Glutamatergic neuron (in vitro differentiated cells): ENCODE measurements around the gene RMDN2. TPM values are rescaled to one million over a fixed set of nuclear protein-coding genes. Genes with fewer than 3 reads are reported as not detected.

ENCODE experiments used
- DNase-seq: peaks from one replicate; pipeline ENCODE4 v3.0.0; 2022
- H3K27ac Mint-ChIP-seq: one replicate; pipeline ENCODE4 v1.8.0; 2020; ENCODE audit warnings: mild to moderate bottlenecking, mixed read lengths, inconsistent platforms; ENCODE audit not compliant: unreplicated experiment
- H3K27me3 Mint-ChIP-seq: one replicate; pipeline ENCODE4 v1.8.0; 2020; ENCODE audit warnings: mild to moderate bottlenecking, moderate library complexity, mixed read lengths, inconsistent platforms; ENCODE audit not compliant: unreplicated experiment
- H3K36me3 Mint-ChIP-seq: one replicate; pipeline ENCODE4 v1.8.0; 2020; ENCODE audit warnings: mild to moderate bottlenecking, mixed read lengths, inconsistent platforms; ENCODE audit not compliant: unreplicated experiment
- H3K4me1 Mint-ChIP-seq: one replicate; pipeline ENCODE4 v1.8.0; 2020; ENCODE audit warnings: mild to moderate bottlenecking, low read depth, mixed read lengths, inconsistent platforms; ENCODE audit not compliant: unreplicated experiment
- H3K4me3 Mint-ChIP-seq: one replicate; pipeline ENCODE4 v1.8.0; 2020; ENCODE audit warnings: mild to moderate bottlenecking, mixed read lengths, inconsistent platforms; ENCODE audit not compliant: unreplicated experiment
- H3K9me3 Mint-ChIP-seq: one replicate; pipeline ENCODE4 v1.8.0; 2020; ENCODE audit warnings: mild to moderate bottlenecking, moderate library complexity, mixed read lengths, inconsistent platforms; ENCODE audit not compliant: unreplicated experiment
- CTCF ChIP-seq: fragments of 200-600 bp; sonication (generic); IDR thresholded peaks from one replicate; pipeline ENCODE4 v1.5.0; 2021; ENCODE audit not compliant: partially characterized antibody, unreplicated experiment
- long read RNA-seq: library from polyadenylated mRNA; unstranded; transcript quantifications from one replicate; pipeline ENCODE4 v2.0.0, GENCODE V29; 2020; ENCODE audit not compliant: unreplicated experiment
- total RNA-seq: library from RNA; stranded (reverse); fragmentation: NEBNext Ultra II Directional; extraction: Animal tissue kit (Norgen Biotek cat#: 25700); gene quantifications from one replicate; pipeline ENCODE4 v1.2.1, GENCODE V29; 2021; ENCODE audit not compliant: unreplicated experiment

RMDN2 gene
- 5.5 TPM for total RNA-seq
- long read RNA-seq, result 0 reads

GRCh38 chr2:37925063-37925897, at the start of gene RMDN2:
Gene RMDN2 (plus strand): TSS chr2:37925287. CDS start chr2:37929278, 3,991 bp downstream.
- DNase-seq, result peak; percentile 96
- Mint-ChIP-seq H3K4me3 (peak within 1 kb of the TSS; percentile 94), H3K27ac (peak within 1 kb of the TSS; percentile 95), H3K27me3 (no peaks in the 10 kb centered on the region), H3K4me1 (no peaks in the 10 kb centered on the region), H3K36me3 (no peaks in the 10 kb centered on the region), H3K9me3 (peaks cover 3% of the 10 kb centered on the region)
- TF ChIP-seq CTCF, result no peak

DNA sequence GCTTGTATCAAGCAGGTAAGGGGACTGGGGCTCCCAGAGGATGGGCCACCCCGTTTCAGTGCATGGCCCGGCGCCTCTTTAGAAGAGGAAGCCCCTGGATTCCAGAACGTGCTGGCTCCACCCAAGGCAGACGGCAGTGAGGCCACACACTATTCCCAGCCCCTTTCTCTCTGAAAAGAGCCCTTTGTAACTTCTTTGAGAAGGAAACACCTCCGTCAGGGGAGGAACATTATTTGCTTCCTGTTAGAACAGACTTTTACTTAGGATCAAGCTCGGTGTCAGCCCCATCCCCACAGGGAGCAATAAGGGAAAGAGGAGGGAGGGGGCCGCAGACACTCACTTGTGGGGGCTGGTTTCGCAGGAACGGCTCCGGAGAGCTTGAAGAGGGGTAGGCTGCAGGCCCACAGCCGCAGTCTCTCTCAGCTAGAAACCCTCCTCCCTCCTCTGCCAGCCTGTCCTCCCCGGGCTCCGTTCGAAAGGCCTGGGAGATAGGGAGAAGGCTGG, 49.6 kb upstream of the RMDN2 start:
- Mint-ChIP-seq H3K4me3 (no peak overlapping the region), H3K27me3 (peaks cover 3% of the 10 kb centered on the region), H3K27ac (no peak overlapping the region), H3K9me3 (peaks cover 1% of the 10 kb centered on the region), H3K36me3 (no peaks in the 10 kb centered on the region), H3K4me1 (peaks cover 17% of the 10 kb centered on the region)
- TF ChIP-seq CTCF, result no peak
- no peak for DNase-seq

DNA sequence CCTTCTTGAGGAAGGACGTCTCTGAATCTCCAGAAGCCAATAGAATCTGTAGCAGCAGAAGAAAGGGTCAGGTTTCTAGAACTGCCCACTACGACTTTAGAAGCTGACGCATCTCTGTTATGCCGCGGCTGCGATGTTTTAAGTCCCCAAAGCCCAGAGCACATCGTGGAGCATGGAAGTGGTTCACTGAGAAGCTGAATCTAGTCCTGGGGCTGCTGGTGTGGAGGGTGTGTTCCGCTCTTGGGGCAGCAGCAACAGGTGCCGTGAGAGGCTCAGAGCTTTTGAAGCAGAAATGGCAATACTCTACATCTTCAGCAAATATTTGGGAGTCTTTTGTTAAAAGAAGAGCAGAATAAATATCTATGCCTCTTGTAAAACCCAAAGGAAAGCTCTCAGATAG, 48.9 kb upstream of the RMDN2 start:
- H3K27me3 Mint-ChIP-seq, result peaks cover 3% of the 10 kb centered on the region
- DNase-seq, result no peak
- peaks cover 1% of the 10 kb centered on the region for H3K9me3 Mint-ChIP-seq
- no peaks in the 10 kb centered on the region for H3K36me3 Mint-ChIP-seq
- no peak for TF ChIP-seq CTCF
- no peak overlapping the region for H3K4me3 Mint-ChIP-seq
- H3K27ac Mint-ChIP-seq, result no peak overlapping the region
- H3K4me1 Mint-ChIP-seq, result peaks cover 17% of the 10 kb centered on the region

GRCh38 chr2:37877457-37878315, 47.4 kb upstream of the RMDN2 start:
- peak; percentile 77 for TF ChIP-seq CTCF
- H3K27me3 Mint-ChIP-seq, result peaks cover 3% of the 10 kb centered on the region
- no peak for DNase-seq
- H3K4me1 Mint-ChIP-seq, result peaks cover 13% of the 10 kb centered on the region
- H3K9me3 Mint-ChIP-seq, result peaks cover 1% of the 10 kb centered on the region
- peak overlapping the region; percentile 59 for H3K27ac Mint-ChIP-seq
- H3K4me3 Mint-ChIP-seq, result no peak overlapping the region
- H3K36me3 Mint-ChIP-seq, result no peaks in the 10 kb centered on the region
